C1 segment of cervical spinal cord (tissue), 14 donors: ENCODE data around the gene NOX5.
"Not testable (repeated sequence)": the region's sequence is repeated elsewhere in the genome, so short reads cannot be mapped to it uniquely, and the experiment has no call there.

ENCODE experiments used
- DNase-seq, 14 donors: peaks; one replicate each; lab custom pipeline; 2025; lab: John Stamatoyannopoulos, UW

Gene NOX5

DNA sequence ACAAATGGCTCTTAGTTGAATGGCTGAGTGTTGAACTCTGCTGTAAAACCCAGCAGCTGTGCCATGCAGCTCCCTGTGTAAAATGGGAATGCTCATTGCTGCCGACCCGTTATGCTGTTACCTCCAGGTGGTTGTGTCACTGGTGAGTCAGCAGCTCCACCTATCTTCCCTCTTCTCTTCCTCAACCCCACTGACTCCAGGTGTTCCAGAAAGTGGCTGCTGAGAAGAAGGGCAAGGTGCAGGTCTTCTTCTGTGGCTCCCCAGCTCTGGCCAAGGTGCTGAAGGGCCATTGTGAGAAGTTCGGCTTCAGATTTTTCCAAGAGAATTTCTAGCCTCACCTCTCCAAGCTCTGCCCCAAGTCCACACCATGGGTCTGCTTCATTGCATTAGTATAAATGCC is 41.9 kb downstream of the NOX5 start:
- DNase-seq: no peak

DNA sequence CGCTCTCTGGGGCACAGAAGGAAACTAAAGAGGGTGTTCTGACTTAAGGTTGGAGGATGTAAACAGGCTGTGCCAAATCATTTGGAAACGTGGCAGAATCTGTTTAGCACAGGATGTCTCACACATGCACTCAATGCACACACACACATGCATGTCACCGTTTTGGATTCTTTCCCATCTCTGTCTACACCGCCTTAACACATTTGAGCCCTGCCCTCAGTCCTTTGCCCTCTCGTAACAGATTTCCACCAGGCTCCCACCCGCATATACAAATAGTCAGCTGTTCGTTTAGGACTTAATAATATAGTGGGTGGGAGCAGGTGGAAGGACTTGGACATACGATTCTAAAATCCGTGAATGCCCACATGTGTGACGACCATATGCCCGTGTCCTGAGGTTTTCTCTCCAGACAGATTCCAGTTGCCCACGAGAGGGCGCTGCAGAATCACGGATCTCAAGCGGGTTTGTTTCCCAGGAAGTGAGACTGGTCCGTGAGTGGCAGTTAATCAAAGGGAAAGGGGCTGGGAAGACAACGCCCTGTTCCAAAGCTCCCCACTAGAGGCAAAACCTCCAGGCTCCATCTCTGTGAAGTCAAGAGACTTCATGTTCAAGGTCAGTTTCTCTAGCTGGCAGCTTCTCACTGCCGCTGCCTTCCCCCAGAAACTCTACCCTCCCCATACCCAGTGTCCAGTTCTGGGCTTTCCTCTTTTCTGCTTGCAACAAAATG is 44.5 kb downstream of the NOX5 start:
- DNase-seq: peak; percentile 19 to 83 (median 60)

DNA sequence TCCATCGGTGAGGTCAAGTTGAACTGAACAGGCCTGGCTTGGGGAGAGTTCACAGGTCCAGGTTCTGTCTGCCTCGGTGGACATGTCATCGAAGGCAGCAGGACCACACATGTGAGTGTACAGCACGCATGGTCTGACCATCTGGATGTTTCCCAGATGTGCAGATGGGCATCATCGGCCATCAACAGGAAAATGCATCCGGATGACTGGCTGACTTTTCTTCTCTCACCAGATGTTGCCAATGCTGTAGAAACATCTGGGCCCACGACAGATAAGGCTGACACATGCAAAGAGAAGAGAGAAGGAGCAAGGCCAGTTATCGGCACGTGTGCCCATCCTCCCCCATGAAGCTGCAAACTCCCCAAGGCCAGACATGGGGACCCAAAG is 45.1 kb downstream of the NOX5 start:
- DNase-seq: no peak

DNA sequence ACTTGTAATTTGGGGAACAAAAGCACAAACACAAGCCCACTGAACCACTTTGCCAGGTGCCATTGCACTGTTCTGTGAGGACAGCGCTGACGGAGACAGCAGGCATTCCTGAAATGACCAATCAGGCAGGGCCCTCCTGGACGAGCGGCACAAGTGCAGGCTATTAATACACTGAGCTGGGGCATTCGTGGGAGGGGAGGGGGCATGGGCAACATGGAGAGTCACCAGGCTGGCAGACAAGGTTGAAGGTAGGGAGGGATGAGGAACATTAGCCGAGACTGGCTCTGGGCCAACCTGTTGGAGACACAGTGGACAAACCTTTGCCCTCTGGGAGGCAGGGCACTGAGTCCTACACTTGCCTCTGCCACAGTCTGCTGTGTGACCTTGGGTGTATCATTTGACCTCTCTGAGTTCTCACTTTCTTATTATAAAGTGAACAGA is 45.6 kb downstream of the NOX5 start:
- no peak for DNase-seq

DNA sequence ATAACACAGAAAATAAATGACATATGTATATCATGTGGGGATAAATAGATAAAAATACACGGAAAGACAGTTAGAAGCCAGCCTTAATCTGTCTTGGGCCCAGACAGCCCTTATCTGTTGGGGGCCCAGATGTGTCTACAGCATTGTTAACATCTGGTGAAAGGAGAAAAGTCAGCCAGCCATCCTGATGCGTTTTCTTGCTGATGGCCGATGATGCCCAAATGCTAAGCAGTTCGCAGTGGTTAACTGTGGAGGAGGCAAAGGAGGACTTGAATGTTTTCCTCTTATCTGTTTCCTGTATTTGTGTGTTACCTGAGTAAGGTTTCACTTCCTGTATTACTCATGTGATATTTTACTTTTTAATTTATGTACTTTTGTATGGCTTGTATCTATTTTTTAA is 46.2 kb downstream of the NOX5 start:
- DNase-seq: no peak

DNA sequence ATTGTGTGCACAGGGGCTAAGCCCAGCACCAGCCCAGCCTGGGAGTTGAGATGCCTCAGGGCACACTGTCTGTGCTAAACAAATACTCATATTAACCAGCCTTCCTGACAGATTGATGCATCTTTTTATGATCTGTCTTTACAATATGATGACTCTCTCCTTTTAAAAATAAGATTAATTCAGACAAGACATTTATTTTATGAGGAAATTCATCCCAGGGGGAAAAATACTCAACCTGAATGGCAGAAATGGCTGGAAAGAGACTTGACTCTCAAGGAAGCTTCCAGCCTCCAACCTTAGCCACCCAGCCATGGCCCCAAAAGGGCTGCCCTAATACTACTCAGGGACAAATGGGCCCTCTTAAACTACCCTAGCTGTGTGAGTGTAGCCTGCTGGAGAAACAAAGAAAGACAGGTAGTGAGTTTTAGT is 46.9 kb downstream of the NOX5 start:
- no peak for DNase-seq

DNA sequence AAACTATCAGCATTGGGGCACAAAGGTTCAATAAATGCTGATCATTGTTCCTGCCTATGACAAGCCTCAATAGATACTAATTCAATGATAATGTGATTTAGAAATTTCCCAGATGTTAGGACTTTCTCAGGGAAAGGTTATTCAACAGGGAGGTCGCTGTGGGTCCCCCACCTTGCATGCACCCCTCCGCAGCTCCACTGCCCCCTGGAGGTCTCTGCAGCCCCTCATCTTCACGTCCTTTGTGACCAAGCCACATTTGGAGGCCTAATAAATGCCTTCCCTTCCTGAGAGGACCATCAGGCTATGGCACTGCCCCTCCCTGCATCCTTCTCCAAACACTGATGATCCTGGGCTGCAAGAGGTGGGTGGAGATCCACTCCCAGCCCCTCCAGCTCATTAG is 50.2 kb downstream of the NOX5 start:
- DNase-seq: no peak

DNA sequence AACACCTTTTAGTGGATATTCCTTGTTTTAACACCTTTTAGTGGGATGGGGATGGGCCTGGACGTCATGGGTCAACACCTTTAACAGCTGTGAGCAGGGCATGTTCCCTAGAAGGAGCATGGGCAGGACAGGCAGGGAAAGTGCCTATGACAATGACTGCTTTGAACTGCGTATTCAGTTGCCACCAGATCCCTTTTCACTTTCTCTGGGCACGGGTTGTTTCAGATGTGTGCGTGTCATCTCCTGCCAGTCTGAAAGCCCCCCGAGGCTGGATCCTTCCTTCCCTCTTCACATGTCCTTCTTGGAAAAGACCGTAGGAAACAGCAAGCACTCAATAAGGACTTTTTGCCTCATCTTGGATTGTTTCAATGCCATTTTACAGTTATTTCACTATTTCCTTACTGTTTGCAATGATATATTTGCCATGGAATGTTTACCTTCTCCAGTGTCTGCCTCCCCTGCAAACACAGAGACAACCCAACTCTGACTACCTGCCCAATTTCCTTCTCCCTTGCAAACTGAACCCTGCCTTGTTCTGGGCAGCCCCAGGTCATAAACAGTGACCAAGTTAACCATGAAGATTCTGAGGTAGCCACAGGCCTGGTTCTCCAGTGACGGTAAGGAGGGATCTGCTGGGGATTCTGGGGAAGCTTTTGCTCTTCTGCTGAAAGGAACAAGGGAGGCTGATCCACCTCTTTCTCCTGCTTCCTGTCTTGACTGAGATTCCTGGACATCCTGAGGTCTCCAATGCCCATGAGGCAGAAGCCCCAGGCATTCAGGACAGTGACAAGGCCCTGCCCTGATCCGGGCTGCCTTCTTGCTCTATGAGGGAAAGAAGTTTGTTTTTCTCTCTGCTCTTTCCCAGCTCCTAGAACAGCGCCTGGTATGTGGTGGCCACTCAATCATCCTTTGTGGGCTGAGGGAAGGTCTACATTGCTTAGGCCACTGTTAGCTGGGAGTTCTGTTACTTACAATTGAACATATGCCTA is 51.8 kb downstream of the NOX5 start:
- DNase-seq: no peak

DNA sequence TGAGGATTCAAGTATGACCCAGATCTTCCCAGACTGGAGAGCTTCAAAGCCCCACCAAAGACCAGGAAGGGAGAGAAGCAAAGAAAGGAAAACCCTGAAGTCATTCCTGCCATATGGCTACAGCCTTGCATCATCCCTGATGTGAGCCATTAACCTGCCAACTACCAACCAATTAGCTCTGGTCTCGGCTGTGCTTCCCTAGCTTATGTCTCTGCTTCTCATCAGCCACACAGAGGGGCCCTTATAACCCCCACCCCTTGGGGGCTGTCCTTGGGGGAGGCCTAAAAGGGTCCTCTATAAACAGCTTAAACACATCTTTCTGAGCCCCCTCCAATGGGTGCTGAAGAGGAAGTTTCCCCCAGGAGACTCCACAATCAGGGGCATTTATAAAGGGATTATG is 52.8 kb downstream of the NOX5 start:
- DNase-seq: peak in 1 of 14 donors; percentile 10

DNA sequence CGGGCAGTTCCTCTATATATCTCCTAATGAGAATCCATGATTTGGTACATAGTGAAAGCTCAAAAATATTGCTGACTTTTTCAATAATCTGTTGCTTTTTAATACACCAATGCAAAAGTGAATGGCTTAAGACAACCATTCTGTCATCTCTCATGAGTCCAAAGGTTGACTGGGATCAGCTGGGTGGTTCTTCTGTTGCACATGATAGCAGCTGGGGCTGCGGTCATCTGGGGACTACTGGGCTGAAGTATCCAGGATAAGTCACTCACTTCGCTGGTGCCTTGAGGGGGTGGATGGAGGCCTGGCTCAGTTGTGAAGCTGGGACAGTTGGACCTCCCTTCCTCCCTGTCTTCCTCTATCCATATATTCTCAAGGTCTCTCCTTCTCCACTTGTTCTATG is 53.7 kb downstream of the NOX5 start:
- DNase-seq: no peak

DNA sequence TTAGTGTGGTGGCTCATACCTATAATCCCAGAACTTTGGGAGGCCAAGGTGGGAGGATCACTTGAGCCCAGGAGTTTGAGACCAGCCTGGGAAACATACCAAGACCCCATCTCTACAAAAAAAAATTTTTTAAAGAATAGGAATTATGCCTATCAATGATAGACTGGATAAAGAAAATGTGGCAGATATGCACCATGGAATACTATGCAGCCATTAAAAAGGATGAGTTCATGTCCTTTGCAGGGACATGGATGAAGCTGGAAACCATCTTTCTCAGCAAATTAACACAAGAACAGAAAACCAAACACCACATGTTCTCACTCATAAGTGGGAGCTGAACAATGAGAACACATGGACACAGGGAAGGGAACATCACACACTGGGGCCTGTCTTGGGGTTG is 54.8 kb downstream of the NOX5 start:
- not testable (repeated sequence) for DNase-seq

DNA sequence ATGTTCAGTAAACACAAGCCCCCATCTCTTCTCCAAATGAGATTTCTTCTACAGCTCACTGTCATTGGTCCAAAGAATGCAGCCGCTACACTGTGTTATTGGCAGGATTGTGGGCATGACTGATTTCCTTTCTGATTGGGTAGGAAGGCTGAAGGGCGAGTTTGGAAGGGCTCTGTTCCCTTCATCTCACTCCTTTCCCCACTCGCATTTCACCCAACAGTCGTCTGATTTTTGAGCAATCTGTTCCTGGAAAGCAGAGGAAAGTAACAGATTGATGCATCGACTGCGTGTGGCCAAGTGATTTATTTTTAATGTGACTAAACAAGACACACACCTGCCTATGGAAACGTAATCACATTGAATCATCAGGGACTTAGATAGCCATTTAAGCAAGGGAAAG is 55.5 kb downstream of the NOX5 start:
- DNase-seq: peak in 1 of 14 donors; percentile 27

DNA sequence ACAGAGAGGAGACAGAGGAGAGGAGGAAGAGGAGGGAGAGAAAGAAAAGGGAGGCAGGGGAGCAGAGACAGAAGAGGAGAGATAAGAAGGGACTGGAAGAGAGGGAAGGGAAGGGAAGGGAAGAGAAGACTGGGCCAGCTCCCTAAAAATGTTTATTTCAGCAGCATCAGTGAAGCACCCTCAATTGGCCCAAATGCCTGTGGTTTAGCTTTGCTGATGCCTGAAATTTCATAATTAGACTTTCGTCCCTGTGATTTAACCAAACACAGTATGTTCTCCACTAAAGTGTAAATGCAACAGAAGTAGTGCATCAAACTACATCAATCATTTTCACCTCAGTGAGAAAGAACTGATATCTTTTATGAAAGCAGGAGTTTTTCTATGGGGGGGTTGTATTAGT is 55.9 kb downstream of the NOX5 start:
- no peak for DNase-seq

DNA sequence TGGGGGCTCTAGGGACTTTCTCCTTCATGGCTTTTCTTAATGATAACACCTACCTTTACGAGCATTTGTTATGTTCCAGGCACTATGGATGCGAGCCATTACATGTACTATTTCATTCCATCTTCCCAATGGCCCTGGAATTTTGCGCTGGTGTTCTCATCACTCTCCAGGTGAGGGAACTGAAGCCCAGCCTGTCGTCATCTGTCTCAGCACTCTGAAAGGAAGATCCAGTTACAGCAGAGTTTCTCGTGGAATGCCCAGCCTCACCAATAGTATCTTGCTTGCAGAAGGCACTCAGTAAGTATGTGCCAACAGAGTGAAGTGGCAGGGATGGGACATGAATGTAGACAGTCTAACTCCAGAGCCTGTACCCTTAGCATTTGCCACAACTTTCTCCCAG is 56.8 kb downstream of the NOX5 start:
- no peak for DNase-seq

DNA sequence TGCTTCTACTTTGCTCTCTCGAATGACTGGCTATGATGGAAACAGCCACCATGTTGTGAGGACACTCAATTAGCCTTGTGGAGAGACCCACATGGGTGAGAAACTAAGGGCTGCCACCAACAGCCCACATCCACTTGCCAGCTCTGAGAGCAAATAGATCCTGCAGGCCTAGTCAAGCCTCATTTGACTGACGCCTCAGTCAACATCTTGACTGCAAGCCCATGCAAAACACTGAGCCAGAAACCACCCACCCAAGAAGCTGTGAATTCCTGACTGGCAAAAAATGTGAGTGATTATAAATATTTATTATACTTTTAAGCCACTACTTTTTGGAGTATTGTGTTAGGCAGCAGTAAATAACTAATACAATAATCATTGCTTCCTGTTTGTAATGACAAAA is 58.4 kb downstream of the NOX5 start:
- no peak for DNase-seq

DNA sequence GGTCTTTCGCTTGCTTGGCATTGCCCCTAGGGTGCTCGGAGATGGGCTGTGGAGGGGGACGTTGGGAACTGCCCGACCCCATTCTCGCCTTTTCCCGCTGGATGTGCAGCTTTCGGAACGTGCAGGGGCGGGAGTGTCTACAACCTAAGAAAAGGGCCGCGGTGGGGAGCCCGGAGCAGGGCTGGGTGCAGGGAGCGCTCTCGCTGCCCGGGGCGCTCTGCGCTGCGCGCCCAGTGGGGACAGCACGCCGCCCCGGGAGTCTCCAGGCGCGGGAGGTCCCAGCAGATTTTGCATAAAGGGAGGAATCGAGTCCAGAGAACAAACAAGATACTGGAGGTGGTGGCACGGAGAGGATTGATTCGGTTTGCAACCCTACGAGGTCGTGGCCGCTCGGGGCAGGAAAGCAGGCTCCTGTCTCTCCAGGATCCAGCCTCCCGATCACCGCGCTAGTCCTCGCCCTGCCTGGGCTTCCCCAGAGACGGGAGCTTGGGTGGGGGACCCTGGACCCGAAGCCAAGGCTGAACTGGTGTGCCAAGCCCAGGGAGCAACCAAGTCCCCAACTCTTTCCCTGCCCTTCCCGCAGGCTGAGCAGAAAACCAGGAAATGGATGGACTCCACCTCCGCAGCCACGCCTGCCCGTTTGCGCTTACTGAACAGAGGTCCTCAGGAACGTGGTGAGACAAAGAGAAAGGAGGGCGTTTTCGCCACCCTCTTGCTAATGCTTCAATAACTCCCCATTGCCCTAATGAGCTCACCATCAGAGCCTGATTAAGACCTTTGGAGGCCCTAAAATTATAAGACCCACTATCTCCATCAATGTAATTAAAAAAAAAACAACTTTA is 59.7 kb downstream of the NOX5 start:
- peak in 6 of 14 donors; percentile 14 to 88 (median 29) for DNase-seq

DNA sequence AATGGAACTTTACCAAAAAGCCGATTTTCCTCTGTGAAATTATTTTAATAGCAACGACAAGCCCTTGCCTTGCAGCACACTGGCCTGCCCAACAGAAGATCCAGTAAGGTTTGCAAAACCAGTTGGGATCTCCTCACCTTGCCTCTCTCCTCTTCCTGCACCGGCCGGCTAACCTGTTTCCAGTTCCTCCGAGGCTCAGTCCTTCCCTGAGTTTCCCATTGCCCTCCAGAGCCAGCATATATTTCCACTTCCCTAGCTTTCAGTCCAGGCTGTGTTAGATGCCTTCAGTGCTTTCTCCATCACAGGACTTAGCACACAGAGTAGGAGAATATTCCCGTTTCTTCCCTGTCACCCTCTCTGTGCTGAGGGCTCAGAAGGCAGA is 60.3 kb downstream of the NOX5 start:
- DNase-seq: peak in 1 of 14 donors; percentile 84

DNA sequence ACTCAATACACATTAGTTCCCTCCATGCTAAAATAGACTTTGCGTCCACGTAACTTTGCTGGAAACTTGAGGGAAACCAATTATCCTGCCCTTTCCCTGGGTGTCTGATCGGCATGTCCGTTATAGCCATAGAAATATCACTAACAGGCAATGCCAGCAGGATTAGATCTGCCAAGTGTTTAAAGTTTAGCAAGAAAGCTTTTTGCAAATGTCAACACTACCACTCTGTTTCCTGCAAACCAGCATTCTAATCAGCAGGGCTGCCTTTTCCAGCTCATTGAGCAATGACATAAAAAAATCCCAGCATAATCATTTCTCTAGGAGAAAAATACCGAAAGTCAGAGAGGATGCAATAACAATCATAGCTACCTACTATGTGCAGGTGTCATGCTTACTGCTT is 60.9 kb downstream of the NOX5 start:
- DNase-seq: peak in 1 of 14 donors; percentile 46

DNA sequence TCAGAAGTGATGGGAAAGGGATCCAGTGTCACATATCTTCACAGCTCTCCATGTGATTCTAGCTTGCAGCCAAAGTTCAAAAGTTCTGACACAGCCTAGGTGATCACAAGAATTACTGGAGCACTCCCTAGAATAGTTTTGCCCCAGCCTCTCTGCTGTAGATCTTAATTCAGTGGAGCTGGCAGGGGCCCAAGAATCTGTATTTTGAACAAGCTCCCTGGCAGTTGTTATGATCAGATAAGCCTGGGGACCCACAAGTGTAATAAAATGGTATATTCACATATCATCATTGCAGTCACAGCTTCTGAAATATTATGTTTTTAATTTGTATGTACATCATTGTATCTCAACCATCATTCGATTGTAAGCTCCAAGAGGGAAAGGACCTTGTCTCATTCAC is 62.3 kb downstream of the NOX5 start:
- no peak for DNase-seq

DNA sequence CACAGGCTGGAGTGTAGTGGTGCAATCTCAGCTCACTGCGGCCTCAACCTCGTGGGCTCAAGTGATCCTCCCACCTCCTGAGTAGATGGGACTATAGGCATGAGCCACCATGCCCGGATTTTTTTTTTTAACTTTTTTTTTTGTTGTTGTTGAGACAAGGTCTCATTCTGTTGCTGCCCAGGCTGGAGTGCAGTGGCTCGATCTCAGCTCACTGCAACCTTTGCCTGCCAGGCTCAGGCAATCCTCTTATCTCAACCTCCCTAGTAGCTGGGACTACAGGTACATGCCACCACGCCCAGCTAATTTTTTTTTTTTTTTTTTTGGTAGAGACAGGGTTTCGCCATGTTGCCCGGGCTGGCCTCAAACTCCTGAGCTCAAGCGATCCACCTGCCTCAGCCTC is 64.1 kb downstream of the NOX5 start:
- no peak for DNase-seq

DNA sequence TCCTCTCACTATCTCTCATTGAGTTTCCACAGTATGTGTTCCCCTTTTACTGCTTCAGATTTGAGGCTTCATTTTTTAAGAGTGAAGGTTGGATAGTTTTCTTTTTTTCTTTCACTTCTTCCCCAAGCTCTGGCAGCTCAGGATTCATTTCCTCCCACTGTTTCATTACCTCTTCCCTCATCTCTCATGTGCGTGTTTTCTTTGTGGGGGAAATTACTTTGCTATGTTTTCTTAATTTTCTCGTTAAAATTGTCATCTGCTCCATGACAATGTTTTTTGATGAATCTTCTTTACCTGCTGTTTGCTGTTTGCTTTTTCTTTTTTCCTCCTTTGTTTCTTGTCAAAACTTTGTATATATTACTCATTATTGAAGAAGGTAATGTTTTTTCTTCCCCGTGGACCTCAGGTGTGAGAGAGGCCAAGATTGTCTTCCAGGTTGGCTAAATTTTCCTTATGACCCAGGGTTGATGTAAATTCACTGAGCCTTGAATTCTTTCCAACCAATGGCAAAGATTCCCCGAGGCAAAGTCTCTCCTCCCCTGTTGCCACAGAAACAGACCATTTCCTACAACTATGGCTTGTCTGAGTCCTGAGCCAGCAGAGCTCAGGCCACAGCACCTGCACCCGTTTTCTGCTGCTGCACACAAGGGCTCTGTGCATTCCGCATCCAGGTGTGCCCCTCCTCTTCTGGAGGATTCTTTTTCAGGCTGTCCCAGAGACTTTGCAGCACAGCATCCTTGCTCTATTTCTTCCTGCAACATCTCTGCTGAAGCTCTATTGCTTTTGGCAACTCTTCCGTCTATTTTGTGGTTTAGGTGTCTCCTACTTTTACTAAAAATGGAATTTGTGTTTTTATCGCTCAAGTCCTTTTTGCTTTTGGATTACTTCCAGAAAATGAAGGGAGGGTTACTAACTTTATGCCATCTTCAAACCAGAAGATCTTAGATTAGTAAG is 66.1 kb downstream of the NOX5 start:
- DNase-seq: peak in 1 of 14 donors; percentile 49
